A549 treated with DMSO at 1 μM for 4 hours (cell line): ENCODE data around the gene KASH5. TPM values are rescaled to one million over a fixed set of nuclear protein-coding genes. Genes with fewer than 3 reads are reported as not detected.

Source experiments
- total RNA-seq: library from RNA; stranded (reverse); fragments of 200-300 nt; extraction: Qiagen RNA extraction; gene quantifications from 5 replicates; pipeline ENCODE4 v1.2.3, GENCODE V29; 2022; ENCODE audit warnings: low read depth

Gene KASH5
- not detected in 5 replicates for total RNA-seq

DNA sequence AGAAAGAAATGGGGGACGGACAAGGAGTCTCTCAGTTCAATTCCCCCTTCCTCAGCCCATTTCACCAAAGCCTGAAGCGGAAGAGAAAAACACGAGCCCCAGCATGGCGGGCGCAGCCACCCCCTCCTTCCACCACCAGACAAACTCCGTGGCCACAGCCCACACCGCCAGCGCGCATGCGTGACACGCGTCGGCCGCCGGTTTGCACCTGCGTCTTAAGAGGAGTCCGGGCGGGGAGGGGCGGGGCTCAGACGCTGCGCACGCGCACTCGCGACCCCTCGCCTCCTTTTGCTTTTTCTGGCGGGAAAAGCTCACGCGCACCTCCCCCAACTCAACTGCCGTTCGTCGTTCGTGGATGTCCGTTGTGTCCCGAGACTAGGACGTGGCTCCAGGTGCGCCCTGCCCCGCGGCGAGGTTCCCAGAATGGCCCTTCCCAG lies at the start of gene KASH5:
Gene KASH5, plus strand, starts transcription at position 314 of the 437 bp plus-strand sequence. CDS start 2,635 bp downstream, outside the sequence.

DNA sequence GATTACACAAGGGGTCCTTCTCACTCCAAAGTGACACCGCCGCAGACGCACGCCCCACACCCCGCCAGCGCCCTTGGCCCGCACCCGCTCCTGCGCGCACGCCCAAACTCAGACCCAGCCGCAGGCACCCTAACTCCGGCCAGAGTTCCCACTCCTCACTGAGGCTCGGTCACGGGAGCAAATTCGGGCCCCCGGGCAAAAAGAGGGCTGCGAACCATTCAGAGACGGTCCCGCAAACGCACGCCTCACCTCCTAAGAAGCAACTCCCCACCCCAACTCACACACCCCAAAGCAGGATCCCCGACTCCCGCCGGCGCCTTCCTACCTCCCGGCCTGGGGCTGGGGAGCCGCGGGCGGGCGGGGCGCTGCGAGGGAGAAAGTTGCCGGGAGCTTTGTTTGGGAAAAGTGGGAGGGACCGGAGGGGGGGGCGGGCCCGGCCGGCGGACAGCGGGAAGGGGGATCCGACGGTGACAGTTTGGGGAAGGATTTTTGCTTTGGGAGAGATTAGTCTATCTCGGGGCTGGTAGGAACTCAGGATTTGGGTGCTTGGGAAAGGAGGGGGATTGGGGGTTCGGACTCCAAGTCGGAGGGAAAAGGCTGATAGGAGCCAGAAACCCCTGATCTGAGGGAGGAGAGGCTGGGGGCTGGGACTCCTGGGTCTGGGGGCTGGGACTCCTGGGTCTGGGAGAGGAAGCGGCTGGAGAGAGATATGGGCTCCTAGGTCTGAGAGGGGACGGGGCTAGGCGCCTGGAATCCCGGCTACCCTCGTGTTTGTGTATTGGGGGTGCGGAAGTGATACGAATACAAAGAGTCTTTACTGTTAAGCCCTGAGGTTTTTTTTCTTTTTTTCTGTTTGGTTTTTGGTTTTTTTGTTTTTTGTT lies 25.8 kb upstream of the KASH5 start, which contains the start of gene TEAD2:
Gene TEAD2, minus strand, starts transcription at position 369 of the 881 bp plus-strand sequence. CDS start 2,341 bp downstream, outside the sequence.

GRCh38 chr19:49363268-49364082 lies 24.6 kb upstream of the KASH5 start, which contains the start of gene DKKL1:
Gene DKKL1, plus strand, starts transcription at chr19:49363877. Its CDS starts 122 bp downstream, at chr19:49363999.

GRCh38 chr19:49423071-49423984 lies 35.3 kb downstream of the KASH5 start, which contains the start of gene PTH2:
Gene PTH2, minus strand, starts transcription at chr19:49423441. Its CDS starts 102 bp downstream, at chr19:49423339.

DNA sequence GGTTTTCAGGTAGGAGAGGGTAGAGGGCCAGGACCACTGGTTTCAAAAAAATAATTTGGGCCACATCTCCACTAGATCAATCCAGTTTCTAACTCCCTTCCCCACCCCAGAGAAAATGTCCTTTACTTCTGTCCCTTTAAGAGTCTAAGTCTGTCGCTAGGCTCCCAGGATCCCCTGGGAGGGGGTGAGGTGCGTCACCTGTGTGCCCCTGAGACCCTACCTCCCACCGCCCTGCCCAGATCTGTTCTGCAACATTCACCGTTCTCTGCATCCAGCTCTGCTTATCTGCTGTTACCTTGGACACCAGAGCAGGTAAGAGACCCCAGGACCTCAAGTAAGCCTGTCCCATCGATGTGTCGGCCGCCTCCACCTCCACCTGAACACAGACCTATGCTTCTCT lies 37.1 kb downstream of the KASH5 start, which contains the start of gene GFY:
Gene GFY, plus strand, starts transcription at position 211 of the 400 bp plus-strand sequence. CDS start 1,043 bp downstream, outside the sequence.

GRCh38 chr19:49441210-49441959 lies 53.3 kb downstream of the KASH5 start, which contains the start of gene SLC17A7:
Gene SLC17A7, minus strand, starts transcription at chr19:49441527. Its CDS starts 148 bp downstream, at chr19:49441379.

DNA sequence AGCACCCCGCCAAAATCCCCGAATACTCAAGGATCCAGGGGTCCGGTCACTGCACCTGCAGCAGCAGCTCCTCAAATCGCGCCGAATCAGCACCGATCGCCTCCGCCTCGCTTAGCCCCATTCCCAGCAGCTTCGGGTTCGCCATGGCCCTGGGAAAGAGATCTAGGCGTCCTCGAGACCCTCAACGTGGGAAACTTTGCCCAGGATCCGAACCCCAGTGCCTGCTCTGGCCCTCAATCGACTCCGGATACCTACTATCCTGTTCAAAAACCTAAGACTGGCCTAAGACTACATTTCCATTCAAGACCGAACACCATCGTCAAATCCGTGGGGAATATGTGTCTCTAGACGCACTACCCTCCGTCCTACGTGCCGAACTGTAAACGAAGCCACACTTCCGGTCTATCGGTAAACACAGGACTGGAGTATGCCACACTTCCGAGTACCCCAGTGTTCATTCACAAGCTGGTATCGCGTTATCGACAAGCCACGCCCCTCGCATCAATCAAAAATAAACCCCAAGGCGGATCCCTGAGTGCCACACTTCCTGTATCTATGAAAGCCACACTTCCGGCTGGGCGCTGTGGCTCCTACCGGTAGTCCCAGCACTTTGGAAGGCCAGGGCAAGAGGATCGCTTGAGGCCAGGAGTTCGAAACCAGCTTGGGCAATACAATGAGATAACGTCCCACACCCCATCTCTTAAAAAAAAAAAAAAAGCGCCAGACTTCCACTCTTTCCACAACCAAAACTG lies 63.6 kb downstream of the KASH5 start, which contains the start of gene PIH1D1:
Gene PIH1D1, minus strand, starts transcription at position 385 of the 752 bp plus-strand sequence. Its CDS starts 240 bp downstream, at position 145.

DNA sequence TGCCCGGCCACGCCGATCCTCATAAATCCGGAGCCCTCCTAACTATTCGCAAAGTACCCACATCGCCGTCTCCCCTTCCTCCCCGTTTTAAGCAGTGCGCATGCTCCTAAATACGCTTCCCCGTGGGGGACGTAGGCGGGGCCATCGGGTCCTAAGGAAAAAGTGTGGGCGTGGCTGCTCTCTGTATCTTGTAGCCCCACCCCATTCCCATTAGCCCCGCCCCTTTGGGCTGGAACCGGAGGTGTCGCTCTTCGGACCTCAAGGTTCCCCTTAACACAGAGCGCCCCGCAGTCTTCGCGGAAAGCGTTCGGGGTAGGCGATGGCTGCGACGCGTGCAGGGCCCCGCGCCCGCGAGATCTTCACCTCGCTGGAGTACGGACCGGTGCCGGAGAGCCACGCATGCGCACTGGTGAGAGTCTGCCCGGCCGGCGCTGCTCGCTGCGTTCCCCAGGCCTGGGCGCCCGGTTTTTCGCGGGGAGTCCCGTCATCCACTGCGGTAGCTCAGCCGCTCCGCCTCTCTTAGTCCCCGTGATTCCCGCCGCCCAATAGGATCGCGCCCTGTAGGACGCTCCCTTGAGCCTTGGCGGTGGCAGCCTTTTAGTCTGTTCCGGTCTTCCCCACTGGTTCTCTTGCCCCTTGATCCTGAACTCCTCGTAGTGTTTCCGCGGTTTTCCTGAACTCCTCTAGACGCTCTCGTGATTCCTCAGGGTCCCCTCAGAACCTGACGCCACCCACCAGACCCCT lies 65.1 kb downstream of the KASH5 start, which contains the start of gene ALDH16A1:
Gene ALDH16A1, plus strand, starts transcription at position 213 of the 744 bp plus-strand sequence. Its CDS starts 107 bp downstream, at position 320.

Other genes with a start within 250 kb of the KASH5 start
- gene HRC, start 232.9 kb upstream of the KASH5 start, total RNA-seq: 0.03 TPM in 1 of 5 replicates, not detected in the others
- 7.3 to 8.9 TPM (median 8.6 TPM) in 5 replicates for gene TRPM4, start 230.5 kb upstream of the KASH5 start, total RNA-seq
- 1.1 to 1.6 TPM (median 1.2 TPM) in 5 replicates for gene SLC6A16, start 63.1 kb upstream of the KASH5 start, total RNA-seq
- not detected in 5 replicates for gene CD37, start 52.8 kb upstream of the KASH5 start, total RNA-seq
- 14.1 to 23.1 TPM (median 18.6 TPM) in 5 replicates for gene TEAD2, start 25.8 kb upstream of the KASH5 start, total RNA-seq
- 0.33 to 0.78 TPM (median 0.62 TPM) in 5 replicates for gene DKKL1, start 24.4 kb upstream of the KASH5 start, total RNA-seq
- not detected in 5 replicates for gene PTH2, start 35.2 kb downstream of the KASH5 start, total RNA-seq
- gene GFY, start 37.1 kb downstream of the KASH5 start, total RNA-seq: 0.07 to 0.22 TPM (median 0.18 TPM) in 4 of 5 replicates, not detected in the other
- 0.49 to 0.63 TPM (median 0.61 TPM) in 5 replicates for gene SLC17A7, start 53.3 kb downstream of the KASH5 start, total RNA-seq
- 87.2 to 97.5 TPM (median 96.7 TPM) in 5 replicates for gene PIH1D1, start 63.6 kb downstream of the KASH5 start, total RNA-seq
- gene ALDH16A1, start 65.0 kb downstream of the KASH5 start, total RNA-seq: 14.5 to 29.0 TPM (median 22.6 TPM) in 5 replicates
- gene FLT3LG, start 86.0 kb downstream of the KASH5 start, total RNA-seq: 0.68 to 1.7 TPM (median 1.2 TPM) in 5 replicates
- gene RPL13A, start 99.4 kb downstream of the KASH5 start, total RNA-seq: 3,835 to 4,657 TPM (median 3,991 TPM) in 5 replicates
- gene RPS11, start 108.2 kb downstream of the KASH5 start, total RNA-seq: 3,649 to 5,162 TPM (median 3,839 TPM) in 5 replicates
- gene FCGRT, start 124.4 kb downstream of the KASH5 start, total RNA-seq: 26.1 to 29.8 TPM (median 28.3 TPM) in 5 replicates
- gene RCN3, start 139.8 kb downstream of the KASH5 start, total RNA-seq: 1.5 to 2.1 TPM (median 1.7 TPM) in 5 replicates
- 84.6 to 109 TPM (median 95.2 TPM) in 5 replicates for gene NOSIP, start 192.3 kb downstream of the KASH5 start, total RNA-seq
- gene PRRG2, start 193.1 kb downstream of the KASH5 start, total RNA-seq: 0.54 to 1.2 TPM (median 0.87 TPM) in 5 replicates
- gene PRR12, start 202.9 kb downstream of the KASH5 start, total RNA-seq: 27.6 to 35.1 TPM (median 29.7 TPM) in 5 replicates